ENCODE measurements around the gene LMOD2.

DNA sequence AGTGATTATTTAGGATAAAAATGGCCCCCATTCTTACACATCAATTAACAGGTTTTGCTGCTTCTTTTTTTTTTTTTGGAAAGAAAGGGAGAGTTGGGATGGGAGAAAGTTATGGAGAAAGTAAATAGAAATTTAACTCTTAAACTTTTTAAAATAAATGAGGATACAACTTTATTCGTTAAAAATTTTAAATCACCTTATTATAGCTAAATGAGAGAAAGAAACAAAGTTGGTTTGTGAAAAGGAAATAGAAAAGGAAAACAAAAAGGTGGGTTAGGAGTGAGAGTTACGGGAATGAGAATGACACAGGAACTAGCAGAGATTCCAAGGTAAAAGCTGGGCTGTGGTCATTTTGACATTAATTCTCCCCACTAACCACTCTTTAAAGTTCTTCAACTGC lies 34.9 kb downstream of the LMOD2 start:
- TF ChIP-seq CTCF (IDR thresholded peaks at IDR 0.05; ENCODE audit: low read length) (no peak), EZH2 (IDR thresholded peaks at IDR 0.05; ENCODE audit: borderline replicate concordance, low read length) (no peak)

Measured in OCI-LY1 (cell line).